HepG2 (cell line): ENCODE measurements around the gene SMIM41. TPM values are rescaled to one million over a fixed set of nuclear protein-coding genes. Genes with fewer than 3 reads are reported as not detected.
A peak's percentile ranks its signal among the peaks of the same experiment; 100 is the strongest.

Experiments used
- CC2D1A ChIP-seq: sonication (generic); formaldehyde crosslinking; IDR thresholded peaks from 2 replicates; pipeline ENCODE4 v1.8.1; 2023; ENCODE audit warnings: mild to moderate bottlenecking, missing genetic modification reagents
- HNF4G ChIP-seq, 2 experiments: sonication (generic) in 1 of 2; formaldehyde crosslinking in 1 of 2; IDR thresholded peaks; 2 replicates each; pipeline versions ENCODE4 v1.4.0 to v1.6.1; 2011 to 2020; ENCODE audit warnings: borderline replicate concordance in 2 of 2, low read depth in 2 of 2, mild to moderate bottlenecking in 2 of 2, low read length in 1 of 2, missing genetic modification reagents in 1 of 2, moderate library complexity in 1 of 2
- KDM5A ChIP-seq: fragments of 200-600 bp; sonication (generic); IDR thresholded peaks from 2 replicates; pipeline ENCODE4 v1.7.0; 2018; ENCODE audit warnings: antibody characterized with exemption, mild to moderate bottlenecking, low read length, borderline replicate concordance
- MYNN ChIP-seq: sonication (generic); formaldehyde crosslinking; IDR thresholded peaks from 2 replicates; pipeline ENCODE4 v1.4.0; 2020; ENCODE audit warnings: mild to moderate bottlenecking, low read depth, missing genetic modification reagents
- RXRB ChIP-seq: IDR thresholded peaks from 2 replicates; pipeline ENCODE4 v1.6.1; 2016; ENCODE audit warnings: borderline replicate concordance, missing genetic modification reagents, missing compliant biosample characterization
- SKI ChIP-seq: fragments of 450-650 bp; IDR thresholded peaks from one replicate; pipeline ENCODE4 v1.6.1; 2018; ENCODE audit warnings: mild to moderate bottlenecking; ENCODE audit not compliant: partially characterized antibody
- SYNCRIP ChIP-seq: fragments of 200-400 bp; formaldehyde crosslinking; IDR thresholded peaks from 2 replicates; pipeline ENCODE4 v1.6.1; 2018; ENCODE audit warnings: mild to moderate bottlenecking, low read depth, low read length; ENCODE audit not compliant: insufficient read depth
- TBP ChIP-seq: sonication (generic); formaldehyde crosslinking; IDR thresholded peaks from 2 replicates; pipeline ENCODE4 v1.5.0; 2020; ENCODE audit warnings: missing genetic modification reagents
- TMF1 ChIP-seq: sonication (generic); formaldehyde crosslinking; IDR thresholded peaks from 2 replicates; pipeline ENCODE4 v1.8.1; 2022; ENCODE audit warnings: low read depth, missing genetic modification reagents
- ZBTB7B ChIP-seq: sonication (generic); formaldehyde crosslinking; IDR thresholded peaks from 2 replicates; pipeline ENCODE4 v1.4.0; 2020; ENCODE audit warnings: missing genetic modification reagents
- ZFY ChIP-seq: sonication (generic); formaldehyde crosslinking; IDR thresholded peaks from 2 replicates; pipeline ENCODE4 v1.4.0; 2020; ENCODE audit warnings: missing genetic modification reagents
- ZNF296 ChIP-seq: sonication (generic); formaldehyde crosslinking; conservative IDR thresholded peaks from 2 replicates; pipeline ENCODE4 v1.5.0; 2020; ENCODE audit warnings: mild to moderate bottlenecking, missing genetic modification reagents
- ZNF326 ChIP-seq: sonication (generic); formaldehyde crosslinking; IDR thresholded peaks from 2 replicates; pipeline ENCODE4 v1.4.0; 2020; ENCODE audit warnings: missing genetic modification reagents, borderline replicate concordance
- ZNF337 ChIP-seq: sonication (generic); formaldehyde crosslinking; IDR thresholded peaks from 2 replicates; pipeline ENCODE4 v1.5.1; 2020; ENCODE audit warnings: missing genetic modification reagents, low read depth, mild to moderate bottlenecking, borderline replicate concordance
- ZNF720 ChIP-seq: sonication (generic); formaldehyde crosslinking; IDR thresholded peaks from 2 replicates; pipeline ENCODE4 v1.4.0; 2020; ENCODE audit warnings: missing genetic modification reagents
- ZNF75D ChIP-seq: sonication (generic); formaldehyde crosslinking; IDR thresholded peaks from 2 replicates; pipeline ENCODE4 v1.8.1; 2023; ENCODE audit warnings: missing genetic modification reagents, mild to moderate bottlenecking, borderline replicate concordance
- ZNF772 ChIP-seq: sonication (generic); formaldehyde crosslinking; IDR thresholded peaks from 2 replicates; pipeline ENCODE4 v1.5.0; 2020; ENCODE audit warnings: mild to moderate bottlenecking, missing genetic modification reagents
- polyA plus RNA-seq, 8 experiments: library from polyadenylated mRNA; depleted of rRNA in 3 of 8; stranded (reverse) in 7 of 8; unstranded in 1 of 8; fragments of >200 nt; fragmentation: Illumina TruSeq in 4 of 8; extraction: Trizol in 4 of 8; gene quantifications; 2 replicates each; pipeline versions ENCODE4 v1.2.1 to v1.2.3, GENCODE V29; 2011 to 2016; ENCODE audit warnings: low read depth in 4 of 8, missing spikeins in 1 of 8, mixed read lengths in 1 of 8; ENCODE audit not compliant: insufficient read depth in 1 of 8
- total RNA-seq, 5 experiments: library from RNA; depleted of rRNA; stranded (reverse); fragments of >200 nt; fragmentation: Illumina TruSeq; extraction: Trizol; gene quantifications; 2 replicates each; pipeline ENCODE4 v1.2.3, GENCODE V29; 2016; ENCODE audit warnings: low read depth in 1 of 5
- TF ChIP-seq, protein P1 (sequence below): sonication (generic); formaldehyde crosslinking; IDR thresholded peaks from 2 replicates; pipeline ENCODE4 v1.4.0; 2020; ENCODE audit warnings: mild to moderate bottlenecking, missing genetic modification reagents
- TF ChIP-seq, protein P2 (sequence below): sonication (generic); formaldehyde crosslinking; IDR thresholded peaks from 2 replicates; pipeline ENCODE4 v1.4.0; 2020; ENCODE audit warnings: missing genetic modification reagents
- TF ChIP-seq, protein P3 (sequence below): IDR thresholded peaks from 2 replicates; pipeline ENCODE4 v1.6.1; 2012; ENCODE audit warnings: inconsistent platforms
- TF ChIP-seq, protein P4 (sequence below): sonication (generic); formaldehyde crosslinking; IDR thresholded peaks from 2 replicates; pipeline ENCODE4 v1.9.0; 2021; ENCODE audit warnings: mild to moderate bottlenecking, missing genetic modification reagents

Gene SMIM41
- total and polyA plus RNA-seq, 2 of the 13 experiments (the other 11 are each of a cell fraction or from before 2014, with no cell fraction given), result not detected

DNA sequence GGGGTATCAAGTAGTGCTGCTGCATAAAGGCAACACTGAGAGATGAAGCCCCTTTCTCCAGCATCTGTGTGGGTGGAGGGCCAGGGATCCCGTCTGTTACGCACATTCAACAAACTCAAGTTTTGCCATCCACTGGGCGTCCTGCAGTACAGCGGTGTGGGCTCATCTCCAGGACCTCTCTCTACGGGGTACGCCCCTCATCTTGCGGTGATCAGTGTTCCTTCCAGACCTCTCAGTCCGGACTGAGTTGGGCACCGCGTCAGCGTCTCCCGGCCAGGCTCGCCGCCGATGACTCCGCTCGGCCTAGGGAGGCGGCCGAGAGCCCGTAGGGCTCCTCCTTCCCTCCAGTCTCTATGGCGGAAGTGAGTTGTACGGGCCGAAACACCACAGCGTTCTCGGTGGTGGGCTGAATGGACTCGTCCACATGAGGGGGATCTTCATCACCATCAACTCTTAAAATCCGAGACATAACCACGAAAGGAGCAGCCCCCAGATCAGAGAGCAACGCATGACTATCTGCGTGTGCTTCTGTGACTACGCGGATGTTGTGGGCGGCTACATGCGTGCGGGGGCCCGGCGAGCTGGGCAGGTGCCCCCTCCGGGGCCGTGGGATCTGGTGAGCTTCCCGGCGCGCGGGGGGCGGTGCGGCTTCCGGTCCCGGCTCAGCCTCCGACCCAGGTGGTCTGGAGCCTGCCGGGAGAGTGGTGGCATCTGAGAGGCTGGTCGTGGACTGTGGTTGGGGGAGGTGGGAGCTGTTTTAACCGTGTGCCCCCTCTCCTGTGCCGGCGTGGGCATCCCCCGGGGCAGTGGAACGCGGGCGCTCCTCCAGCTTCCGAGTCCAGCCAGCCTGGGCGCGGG is 9.9 kb upstream of the SMIM41 start, which contains the start of gene ATG101 (continued):
- TF ChIP-seq, protein P1, sequence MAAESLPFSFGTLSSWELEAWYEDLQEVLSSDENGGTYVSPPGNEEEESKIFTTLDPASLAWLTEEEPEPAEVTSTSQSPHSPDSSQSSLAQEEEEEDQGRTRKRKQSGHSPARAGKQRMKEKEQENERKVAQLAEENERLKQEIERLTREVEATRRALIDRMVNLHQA (CRISPR knock-in tag), result no peak
- TF ChIP-seq ZNF296 (CRISPR knock-in tag) (no peak), RXRB (CRISPR knock-in tag) (peak; percentile 55; the same call in 1 of the 2 replicates), SYNCRIP (no peak), CC2D1A (no peak), ZBTB7B (CRISPR knock-in tag) (peak; percentile 67), ZNF772 (CRISPR knock-in tag) (peak; percentile 55), MYNN (CRISPR knock-in tag) (no peak), HNF4G (IDR thresholded peaks at IDR 0.05; ENCODE audit: borderline replicate concordance, low read depth, low read length) (peak; percentile 15; the same call in 1 of the 2 replicates), HNF4G (CRISPR knock-in tag; IDR thresholded peaks at IDR 0.05; ENCODE audit: borderline replicate concordance, low read depth) (peak; percentile 72), KDM5A (peak; percentile 94; the same call in 1 of the 2 replicates), TBP (no peak), ZNF75D (CRISPR knock-in tag) (no peak), ZNF337 (no peak), SKI (no peak), TMF1 (CRISPR knock-in tag) (0 out of 2 replicates have a peak, but pooled peaks have one; percentile 48), ZNF720 (CRISPR knock-in tag) (no peak), ZFY (peak; percentile 56), ZNF326 (no peak)
- TF ChIP-seq, protein P2, sequence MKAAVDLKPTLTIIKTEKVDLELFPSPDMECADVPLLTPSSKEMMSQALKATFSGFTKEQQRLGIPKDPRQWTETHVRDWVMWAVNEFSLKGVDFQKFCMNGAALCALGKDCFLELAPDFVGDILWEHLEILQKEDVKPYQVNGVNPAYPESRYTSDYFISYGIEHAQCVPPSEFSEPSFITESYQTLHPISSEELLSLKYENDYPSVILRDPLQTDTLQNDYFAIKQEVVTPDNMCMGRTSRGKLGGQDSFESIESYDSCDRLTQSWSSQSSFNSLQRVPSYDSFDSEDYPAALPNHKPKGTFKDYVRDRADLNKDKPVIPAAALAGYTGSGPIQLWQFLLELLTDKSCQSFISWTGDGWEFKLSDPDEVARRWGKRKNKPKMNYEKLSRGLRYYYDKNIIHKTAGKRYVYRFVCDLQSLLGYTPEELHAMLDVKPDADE (CRISPR knock-in tag), result no peak
- TF ChIP-seq, protein P3, sequence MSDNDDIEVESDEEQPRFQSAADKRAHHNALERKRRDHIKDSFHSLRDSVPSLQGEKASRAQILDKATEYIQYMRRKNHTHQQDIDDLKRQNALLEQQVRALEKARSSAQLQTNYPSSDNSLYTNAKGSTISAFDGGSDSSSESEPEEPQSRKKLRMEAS, result peak; percentile 80
- TF ChIP-seq, protein P4, sequence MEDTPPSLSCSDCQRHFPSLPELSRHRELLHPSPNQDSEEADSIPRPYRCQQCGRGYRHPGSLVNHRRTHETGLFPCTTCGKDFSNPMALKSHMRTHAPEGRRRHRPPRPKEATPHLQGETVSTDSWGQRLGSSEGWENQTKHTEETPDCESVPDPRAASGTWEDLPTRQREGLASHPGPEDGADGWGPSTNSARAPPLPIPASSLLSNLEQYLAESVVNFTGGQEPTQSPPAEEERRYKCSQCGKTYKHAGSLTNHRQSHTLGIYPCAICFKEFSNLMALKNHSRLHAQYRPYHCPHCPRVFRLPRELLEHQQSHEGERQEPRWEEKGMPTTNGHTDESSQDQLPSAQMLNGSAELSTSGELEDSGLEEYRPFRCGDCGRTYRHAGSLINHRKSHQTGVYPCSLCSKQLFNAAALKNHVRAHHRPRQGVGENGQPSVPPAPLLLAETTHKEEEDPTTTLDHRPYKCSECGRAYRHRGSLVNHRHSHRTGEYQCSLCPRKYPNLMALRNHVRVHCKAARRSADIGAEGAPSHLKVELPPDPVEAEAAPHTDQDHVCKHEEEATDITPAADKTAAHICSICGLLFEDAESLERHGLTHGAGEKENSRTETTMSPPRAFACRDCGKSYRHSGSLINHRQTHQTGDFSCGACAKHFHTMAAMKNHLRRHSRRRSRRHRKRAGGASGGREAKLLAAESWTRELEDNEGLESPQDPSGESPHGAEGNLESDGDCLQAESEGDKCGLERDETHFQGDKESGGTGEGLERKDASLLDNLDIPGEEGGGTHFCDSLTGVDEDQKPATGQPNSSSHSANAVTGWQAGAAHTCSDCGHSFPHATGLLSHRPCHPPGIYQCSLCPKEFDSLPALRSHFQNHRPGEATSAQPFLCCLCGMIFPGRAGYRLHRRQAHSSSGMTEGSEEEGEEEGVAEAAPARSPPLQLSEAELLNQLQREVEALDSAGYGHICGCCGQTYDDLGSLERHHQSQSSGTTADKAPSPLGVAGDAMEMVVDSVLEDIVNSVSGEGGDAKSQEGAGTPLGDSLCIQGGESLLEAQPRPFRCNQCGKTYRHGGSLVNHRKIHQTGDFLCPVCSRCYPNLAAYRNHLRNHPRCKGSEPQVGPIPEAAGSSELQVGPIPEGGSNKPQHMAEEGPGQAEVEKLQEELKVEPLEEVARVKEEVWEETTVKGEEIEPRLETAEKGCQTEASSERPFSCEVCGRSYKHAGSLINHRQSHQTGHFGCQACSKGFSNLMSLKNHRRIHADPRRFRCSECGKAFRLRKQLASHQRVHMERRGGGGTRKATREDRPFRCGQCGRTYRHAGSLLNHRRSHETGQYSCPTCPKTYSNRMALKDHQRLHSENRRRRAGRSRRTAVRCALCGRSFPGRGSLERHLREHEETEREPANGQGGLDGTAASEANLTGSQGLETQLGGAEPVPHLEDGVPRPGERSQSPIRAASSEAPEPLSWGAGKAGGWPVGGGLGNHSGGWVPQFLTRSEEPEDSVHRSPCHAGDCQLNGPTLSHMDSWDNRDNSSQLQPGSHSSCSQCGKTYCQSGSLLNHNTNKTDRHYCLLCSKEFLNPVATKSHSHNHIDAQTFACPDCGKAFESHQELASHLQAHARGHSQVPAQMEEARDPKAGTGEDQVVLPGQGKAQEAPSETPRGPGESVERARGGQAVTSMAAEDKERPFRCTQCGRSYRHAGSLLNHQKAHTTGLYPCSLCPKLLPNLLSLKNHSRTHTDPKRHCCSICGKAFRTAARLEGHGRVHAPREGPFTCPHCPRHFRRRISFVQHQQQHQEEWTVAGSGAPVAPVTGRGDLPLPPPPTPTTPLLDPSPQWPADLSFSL (CRISPR knock-in tag), result no peak
